GM19035 (cell line): ENCODE results near the gene KIRREL3.

Experiments used
- ATAC-seq: cut with Tn5 transposase; IDR thresholded peaks from one replicate; pipeline ENCODE4 v1.9.1; 2021; ENCODE audit not compliant: unreplicated experiment

The KIRREL3 gene

DNA sequence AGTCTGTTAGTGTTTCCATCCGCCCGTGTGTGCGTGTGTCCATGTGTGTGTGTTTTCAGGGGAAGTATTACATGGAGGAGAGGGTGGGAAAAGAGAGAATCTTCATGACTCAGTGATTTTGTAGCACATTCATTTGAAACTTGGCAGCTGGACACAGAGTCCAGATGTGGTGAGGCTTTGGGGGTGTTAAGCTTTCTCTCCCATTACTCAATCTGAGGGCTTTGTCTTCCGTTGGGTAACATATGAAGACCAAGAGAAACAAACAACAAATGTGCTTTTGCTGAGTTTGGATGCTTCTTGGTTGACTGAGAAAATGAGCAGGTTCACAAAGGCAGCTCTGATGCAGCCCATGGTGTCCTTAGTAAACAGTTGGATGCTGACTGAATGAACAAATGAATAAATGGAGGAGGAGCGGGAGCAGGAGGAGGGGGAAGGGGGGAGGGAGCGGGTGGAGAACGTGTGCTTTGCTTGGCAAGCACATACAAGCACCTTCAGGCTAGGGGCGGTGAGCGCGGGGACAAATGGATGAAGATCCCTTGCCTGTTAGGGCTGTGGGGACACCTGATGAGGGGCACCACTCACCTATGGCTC lies 540.8 kb downstream of the KIRREL3 start:
- ATAC-seq = no peak

DNA sequence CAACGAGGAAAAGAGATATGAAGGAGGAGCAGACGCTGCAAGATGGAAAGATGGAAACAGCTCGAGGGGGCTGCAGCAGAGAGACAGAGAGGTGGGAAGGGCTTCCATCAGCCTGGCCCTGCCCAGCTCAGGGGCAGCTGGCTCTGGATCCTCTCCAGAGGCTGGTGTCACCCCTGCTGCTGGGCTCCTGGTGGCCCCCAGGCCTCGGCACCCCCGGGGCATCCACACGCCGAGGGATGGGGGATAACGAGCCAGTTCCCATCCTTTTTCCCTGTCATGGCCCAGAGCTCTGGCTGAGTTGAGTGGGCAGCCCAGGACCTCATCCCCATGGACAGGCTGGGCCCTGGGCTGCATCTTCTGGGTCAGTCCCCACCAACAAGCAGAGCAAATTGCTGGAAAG lies 542.8 kb downstream of the KIRREL3 start:
- no peak for ATAC-seq

DNA sequence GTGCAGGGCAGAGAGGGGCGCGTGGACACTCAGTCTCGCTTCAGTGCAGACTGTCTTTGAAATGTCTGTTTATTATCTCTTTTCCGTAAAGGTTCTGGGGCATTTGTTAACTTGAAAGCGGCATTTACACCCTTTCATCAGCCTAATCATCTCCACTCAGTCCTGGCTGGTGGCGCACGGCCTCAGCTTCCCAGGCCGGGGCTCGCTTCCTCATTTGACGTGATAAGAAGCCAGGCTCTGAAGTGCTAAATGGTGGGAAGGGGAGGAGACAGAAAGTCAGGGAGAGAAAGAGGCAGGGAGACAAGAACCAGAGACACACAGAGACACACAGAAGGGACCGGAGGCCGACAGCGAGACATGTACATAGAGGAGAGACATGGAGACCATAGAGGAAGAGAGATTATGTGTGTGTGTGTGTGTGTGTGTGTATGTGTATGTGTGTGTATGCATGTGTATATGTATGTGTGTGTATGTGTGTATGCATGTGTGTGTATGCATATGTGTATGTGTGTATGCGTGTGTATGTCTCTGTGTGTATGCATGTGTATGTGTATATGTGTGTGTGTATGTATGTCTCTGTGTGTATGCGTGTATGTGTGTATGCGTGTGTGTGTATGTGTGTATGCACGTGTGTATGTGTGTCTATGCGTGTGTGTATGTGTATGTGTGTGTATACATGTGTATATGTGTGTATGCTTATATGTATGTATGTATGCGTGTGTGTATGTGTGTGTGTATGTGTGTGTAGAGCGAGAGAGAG lies 543.6 kb downstream of the KIRREL3 start:
- no peak for ATAC-seq

DNA sequence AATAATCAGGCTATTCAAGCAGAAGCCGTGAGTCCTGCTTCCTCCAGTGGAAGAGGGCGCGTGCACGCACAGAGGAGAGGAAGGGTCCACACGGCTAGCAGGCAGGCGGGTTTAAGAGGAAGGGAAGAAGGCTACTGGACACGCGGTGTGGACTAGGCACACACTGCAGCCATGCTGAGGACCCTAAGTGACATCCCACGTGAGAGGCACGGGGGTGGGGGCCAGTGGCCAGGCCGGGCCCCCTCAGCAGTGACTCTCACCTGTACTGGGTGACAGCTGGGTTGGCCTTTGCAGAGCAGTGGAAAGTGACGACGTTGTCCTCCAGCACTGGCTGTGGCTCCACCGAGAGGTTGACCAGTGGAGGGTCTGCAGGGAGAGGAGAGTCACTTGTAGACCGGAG lies 544.5 kb downstream of the KIRREL3 start:
- ATAC-seq = no peak

DNA sequence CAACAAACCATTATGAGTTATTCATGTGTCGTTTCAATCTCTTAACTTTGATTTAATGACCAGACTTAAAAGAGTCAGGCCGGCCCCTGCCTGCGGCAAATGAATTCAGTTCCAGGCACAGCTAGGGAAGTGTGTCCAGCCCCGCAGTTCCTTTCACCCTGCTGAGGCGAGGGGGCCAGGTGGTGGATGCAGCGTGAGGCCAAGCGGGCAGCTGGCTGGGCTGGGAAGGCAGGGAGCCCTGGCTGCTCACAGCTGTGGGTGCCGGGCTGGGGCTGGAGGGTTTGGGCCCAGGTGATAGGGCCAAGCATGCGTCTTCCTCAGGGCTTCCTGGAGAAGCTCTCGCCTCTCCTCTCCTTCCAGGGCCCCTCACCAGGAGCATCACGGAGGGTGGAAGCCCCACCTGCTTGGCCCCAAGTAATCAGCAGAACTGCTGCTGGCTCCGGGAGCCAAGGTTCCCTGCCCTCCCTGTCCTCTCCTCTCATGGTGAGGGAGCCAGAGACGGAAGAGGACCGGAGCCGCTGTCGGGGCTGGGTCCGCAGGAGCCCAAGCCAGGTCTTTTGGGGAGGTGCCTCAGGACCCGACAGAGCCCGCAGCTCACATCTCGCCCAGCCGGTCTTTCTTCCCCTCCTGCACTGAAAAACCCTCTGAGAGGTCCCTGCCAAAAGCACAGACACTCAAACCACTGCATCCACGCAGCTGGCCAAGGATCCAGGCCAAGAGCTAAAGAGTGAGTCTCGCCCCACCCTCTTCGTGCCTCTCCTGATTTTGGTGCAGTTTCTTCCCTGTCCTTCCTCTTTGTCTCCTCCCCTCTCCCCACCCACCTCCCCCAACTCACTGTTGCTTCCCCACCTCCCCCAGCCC lies 548.1 kb downstream of the KIRREL3 start:
- no peak for ATAC-seq

DNA sequence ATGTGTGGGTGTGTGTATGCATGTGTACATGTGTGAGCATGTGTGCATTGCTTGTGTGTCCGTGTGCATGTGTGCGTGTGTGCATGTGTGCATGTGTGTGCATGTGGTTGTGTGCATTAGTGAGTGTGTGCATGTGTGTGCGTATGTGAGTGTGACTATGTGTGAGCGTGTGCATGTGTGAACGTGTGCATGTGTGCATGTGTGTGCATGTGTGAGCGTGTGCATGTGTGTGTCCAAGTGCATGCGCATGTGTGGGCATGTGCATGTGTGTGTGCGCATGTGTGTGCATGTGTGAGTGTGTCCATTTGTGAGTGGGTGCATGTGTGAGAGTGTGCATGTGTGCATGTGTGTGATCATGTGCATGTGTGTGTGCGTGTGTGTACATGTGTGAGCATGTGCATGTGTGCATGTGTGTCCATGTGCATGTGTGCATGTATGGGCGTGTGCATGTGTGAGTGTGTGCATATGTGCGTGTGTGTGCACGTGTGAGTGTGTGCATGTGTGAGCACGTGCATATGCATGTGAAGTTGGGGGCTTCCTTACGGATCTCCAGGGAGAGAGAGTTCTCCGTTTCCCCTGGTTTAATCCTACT lies 549.3 kb downstream of the KIRREL3 start:
- ATAC-seq = no peak

DNA sequence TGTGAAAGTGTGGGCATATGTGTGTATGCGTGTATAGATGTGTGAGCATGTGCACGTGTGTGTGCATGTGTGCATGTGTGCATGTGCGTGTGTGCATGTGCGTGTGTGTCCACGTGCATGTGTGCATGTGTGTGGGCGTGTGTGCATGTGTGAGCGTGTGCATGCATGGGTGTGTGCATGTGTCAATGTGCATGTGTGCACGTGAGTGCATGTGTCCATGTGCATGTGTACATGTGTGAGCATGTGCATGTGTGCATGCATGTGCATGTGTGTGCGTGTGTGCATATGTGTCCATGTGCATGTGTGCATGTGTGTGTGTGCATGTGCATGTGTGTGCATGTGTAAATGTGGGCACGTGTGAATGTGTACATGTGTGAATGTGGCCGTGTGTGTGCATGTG lies 549.8 kb downstream of the KIRREL3 start:
- ATAC-seq = no peak

DNA sequence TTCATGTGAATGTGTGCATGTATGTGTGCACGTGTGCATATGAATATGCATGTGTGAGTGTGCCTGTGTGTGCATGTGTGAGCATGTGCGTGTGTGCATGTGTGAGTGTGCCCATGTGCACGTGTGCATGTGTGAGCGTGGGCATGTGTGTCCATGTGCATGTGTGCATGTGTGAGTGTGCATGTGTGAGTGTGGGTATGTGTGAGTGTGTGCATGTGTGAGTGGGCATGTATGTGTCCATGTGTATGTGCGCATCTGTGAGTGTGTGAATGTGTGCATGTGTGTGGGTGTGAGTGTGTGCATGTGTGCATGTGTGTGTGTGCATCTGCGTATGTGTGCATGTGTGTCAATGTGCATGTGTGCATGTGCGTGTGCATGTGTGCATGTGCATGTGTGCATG lies 550.4 kb downstream of the KIRREL3 start:
- no peak for ATAC-seq

DNA sequence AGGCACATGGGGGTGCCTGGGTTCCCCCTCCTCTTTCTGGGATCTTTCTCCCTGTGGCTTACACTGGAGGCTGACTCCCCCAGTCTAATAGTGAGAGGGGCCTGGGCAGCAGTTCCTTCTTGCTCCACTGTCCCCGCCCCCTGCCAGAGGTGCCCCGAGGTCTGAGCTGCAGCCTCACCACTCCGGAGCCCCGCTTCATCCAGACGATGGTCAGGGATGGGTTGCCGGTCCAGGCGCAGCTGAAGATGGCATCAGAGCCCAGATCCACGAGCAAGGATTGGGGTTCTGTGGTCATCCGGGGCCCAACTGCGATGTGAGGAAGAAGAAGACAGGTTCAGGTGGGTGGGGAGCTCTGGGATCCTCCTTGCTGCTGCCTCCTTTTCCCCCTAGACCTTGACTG lies 554.0 kb downstream of the KIRREL3 start:
- no peak for ATAC-seq

DNA sequence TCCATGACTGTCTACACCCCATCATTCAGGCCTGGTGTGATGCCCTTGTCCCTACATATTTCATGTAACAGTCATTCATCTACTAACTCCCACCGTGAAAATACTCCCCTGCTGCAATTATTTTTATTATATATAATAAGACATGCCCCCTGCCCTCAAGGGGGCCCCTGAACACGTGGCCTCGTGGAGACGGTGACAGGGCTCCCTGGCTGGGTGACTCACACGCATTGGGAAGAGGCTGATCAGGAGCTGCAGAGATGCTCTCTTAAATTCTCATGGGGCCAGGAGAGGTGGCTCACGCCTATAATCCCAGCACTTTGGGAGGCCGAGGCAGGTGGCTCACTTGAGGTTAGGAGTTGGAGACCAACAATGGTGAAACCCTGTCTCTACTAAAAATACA lies 556.5 kb downstream of the KIRREL3 start:
- no peak for ATAC-seq

DNA sequence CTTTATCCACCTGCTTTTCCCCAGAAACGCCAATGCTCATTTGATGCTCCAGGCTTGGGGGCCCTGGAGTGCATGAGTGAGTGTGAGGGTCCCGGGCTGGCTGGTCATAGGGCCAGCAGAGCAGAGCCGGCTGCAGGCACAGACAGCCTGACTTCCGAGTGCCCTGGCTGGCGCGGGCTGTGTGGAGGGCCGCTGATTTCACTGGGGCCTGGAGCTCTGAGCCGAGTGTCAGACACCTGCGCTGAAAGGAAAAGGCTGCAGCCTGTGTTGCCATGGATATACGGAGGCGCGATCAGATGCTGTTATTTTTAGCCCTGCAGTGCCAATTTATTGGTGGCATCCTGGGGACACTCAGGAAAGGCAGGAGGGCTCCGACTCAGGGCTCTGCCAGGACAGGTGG lies 557.5 kb downstream of the KIRREL3 start:
- ATAC-seq = no peak

DNA sequence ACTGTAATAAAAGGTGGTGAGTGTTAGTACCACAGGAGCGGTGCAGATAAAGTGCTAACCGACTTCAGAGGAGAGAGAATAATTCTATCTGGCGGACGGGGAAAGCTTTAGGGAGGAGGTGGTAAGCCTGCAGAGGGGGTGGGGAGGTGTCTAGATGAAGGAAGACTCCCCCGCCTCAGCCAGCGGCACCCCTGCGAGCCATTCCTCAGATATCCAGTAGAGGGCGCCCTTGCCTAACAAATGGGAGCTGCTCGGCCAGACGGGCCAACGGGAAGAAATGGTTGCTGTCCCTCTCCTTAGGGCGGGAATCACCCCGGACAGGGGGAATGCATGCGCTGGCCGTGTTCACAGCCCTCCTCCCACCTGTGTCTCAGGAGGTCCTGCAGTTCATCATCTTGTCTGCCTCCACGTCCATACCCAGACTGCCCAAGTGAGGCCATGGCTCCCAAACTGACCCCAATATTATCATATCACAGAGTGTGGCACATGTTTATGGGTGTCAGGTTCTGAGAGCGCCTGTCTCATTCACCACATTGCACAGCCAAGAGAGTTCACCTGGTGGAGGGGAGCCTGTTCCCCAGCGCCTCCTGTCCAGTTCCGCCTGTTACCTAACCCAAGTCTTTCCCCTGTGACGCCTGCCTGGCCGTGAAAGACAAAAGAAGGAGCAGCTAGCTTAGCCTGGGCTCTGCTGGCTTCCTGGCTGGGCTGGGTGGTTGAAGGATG lies 559.6 kb downstream of the KIRREL3 start:
- ATAC-seq = peak; percentile 74

DNA sequence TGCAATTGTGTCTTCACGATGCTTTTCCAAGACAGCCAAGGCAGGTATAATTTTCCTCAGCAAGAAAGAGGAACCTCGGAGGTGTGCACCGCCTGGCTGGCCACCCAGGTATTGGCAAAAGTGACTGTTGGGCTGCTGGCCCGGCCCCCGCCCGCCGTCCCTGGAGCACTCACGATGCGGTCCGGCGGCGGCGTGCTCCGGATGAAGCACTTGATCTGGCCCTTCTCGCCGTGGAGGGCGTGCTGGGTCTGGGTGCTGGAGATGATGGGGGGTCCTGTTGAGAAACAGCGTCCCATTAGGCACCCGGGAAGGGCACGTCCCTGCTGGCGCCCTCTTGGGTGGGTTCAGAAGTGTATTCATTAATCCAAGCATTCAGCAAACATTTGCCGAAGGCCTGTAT lies 560.3 kb downstream of the KIRREL3 start:
- no peak for ATAC-seq

DNA sequence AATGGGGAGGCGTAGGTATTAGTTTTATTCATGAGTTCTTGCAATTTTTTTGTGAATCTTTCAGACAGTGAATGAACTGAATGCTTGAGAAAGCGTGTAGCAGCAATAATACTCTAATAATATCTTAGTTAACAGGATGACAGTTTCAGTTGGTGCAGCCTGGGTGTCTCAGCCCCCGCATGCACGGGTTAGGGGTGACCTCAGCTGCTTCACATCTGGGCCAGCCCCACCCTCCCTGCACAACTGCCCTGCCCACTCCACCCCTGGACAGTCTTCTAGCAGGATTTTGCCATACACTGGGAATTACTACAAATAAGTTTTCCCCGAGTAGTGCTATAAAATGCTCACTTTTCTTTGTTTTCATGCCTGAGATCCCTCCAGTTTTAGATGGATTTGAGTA lies 561.9 kb downstream of the KIRREL3 start:
- ATAC-seq = no peak

DNA sequence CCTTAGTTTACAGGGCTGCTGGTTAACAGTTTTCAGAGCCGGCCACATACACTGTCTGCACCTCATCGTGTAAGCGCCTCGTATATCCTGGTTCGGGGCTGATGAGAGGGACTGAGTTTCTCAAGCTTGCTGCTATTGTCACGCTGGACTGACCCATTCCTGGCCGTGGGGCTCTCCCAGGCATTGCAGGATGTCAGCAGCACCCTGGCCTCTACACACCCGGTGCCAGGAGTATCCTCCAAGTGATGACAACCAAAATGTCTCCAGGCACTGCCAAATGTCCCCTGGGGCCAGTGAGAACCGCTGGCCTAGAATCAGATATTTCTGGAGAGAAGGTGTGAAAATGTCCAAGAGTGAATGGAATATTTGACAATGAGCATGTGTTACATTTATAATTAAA lies 562.3 kb downstream of the KIRREL3 start:
- no peak for ATAC-seq

DNA sequence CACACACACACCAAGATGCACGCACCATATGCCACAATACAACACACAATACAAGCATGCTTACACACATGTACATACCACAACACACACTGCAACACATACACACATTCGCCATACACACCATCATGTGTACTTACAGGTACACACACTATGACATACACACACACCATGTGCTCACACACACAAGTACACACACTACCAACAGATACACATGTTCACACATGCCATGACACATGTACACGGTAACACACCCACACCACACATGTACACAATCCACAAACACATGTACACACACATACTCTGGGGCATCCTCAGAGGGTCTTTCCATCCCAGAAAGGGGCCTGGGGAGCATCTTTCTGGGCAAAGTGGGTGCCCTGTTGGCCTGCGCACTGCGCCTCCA lies 562.8 kb downstream of the KIRREL3 start:
- no peak for ATAC-seq

DNA sequence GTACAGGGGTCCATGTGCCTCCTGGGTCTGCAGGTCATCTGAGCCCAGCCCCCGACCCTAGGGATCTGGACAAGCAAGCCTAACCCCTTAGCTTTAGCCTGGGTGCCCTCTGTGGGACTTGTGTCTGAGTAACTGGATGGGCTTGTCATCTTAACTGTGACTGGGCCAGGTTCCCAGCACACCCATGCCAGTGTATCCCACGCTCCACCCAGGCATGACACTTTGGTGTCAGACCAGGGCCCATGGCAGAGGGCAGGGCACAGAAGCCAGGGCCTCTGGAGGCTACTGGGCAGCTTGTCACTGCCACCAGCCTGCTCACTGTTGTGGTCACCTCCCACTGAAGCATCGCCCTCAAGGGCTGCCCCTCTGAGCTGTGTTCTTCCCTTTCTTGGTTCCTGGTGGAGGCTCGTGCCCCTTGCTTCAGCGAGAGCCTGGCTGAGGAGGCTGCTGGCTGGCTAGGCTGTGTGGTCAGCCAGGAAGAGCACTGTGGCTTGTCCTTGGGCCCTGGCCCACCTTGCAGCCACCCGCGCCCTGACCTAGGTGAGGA lies 564.3 kb downstream of the KIRREL3 start:
- no peak for ATAC-seq

DNA sequence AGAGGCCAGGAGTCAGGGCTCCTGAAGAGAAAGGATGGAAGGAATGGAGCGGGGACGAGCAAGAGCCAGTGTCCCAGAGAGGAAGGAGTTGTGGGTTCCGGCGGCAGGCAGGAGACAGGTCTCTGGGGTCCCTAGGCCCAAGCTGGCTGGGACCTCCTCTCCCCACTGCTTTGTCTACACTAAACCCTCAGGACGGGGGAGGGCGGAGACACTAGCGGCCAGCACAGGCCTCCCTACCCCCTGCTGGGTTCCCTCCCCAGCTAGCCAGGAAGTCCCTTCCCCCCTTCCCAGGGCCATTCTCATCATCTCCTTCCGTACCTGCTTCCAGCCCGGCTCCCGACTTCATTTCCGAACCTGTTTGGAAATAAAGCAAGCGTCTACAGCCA lies 565.6 kb downstream of the KIRREL3 start:
- ATAC-seq = no peak

DNA sequence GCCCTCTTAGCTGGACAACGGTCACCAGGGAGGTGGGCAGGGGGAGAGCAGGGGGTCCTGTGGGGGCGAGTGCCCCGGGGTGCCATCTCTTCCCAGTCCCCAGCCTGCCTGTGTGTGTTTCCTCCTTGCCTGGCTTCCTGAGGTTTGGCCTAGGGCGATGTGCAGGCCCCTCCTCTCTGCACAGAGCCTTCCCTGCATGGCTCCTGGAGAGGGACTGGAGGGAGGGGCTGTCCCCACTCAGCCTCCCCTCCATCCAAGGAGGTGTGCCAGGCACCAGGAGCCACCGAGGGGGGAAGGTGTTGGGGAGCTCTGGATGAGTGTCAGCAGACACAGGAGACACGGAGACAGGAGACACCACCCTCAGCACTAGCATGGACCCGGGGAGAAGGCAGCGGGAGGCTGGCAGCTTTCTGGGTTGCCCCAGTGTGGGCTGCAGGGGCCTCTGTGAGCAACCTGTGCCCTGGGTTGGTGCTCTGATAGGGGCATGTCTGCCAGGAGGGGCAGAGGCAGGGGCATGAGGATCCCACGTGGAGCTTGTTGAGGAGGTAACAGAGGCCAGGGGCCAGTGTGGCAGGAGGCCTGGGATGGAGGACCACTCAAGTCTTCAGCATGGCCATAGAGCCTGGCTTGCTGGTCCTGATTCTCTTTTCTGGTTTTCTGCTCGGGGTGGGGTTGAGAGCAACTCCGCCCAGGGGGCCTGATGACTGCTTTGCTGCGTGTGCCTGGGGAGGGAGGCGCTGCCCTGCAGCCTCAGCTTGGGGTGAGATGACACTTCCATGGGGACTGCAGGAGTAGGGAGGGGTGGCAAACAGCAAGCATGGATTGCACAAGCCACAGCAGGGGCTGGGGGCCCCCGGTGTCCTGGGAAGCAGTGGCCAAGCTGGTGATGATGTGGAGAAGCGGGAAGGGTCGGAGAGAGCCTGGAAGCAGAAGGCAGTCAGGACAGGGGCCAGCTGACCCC lies 566.3 kb downstream of the KIRREL3 start:
- no peak for ATAC-seq
